Peyer's patch (tissue), 4 donors: ENCODE data around the gene SCN11A.

Experiments used
- CTCF ChIP-seq, 6 experiments: fragments of 450-650 bp in 4 of 6; fragments of 200-600 bp in 2 of 6; sonication (generic) in 1 of 6; IDR thresholded peaks; one replicate each; pipeline ENCODE4 v1.5.1; 2017 to 2019; ENCODE audit warnings: antibody characterized with exemption in 6 of 6, mild to moderate bottlenecking in 3 of 6, moderate library complexity in 1 of 6
- POLR2A ChIP-seq, 2 donors: fragments of 450-650 bp; IDR thresholded peaks; one replicate each; pipeline ENCODE4 v1.5.1; 2017; ENCODE audit warnings: antibody characterized with exemption in 2 of 2, mild to moderate bottlenecking in 2 of 2, moderate library complexity in 2 of 2

DNA sequence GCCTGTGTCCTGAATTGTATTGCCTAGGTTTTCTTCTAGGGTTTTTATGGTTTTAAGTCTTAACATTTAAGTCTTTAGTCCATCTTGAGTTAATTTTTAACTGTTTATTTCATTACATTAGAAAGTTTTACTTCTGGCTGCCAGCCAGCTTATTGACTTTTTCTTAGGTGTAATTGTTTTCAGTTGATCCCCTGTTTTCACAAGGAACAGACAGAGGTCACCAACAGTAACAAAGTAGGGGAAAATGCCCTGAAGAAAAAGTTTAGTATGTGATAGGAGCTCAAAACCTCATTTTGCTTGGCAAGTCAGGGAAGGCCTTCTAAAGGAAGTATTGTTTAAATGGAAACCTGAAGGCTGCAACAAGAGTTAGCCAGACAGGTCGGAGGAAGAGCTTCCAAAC is 10.4 kb upstream of the SCN11A start:
- TF ChIP-seq CTCF (IDR thresholded peaks at IDR 0.05) = no peak
- TF ChIP-seq POLR2A (IDR thresholded peaks at IDR 0.05) = no peak
